GM12872 (cell line): ENCODE data around the gene ADORA1.

Source experiments
- TF ChIP-seq, protein P1 (sequence below): IDR thresholded peaks from 3 replicates; pipeline ENCODE4 v1.5.1; 2011; ENCODE audit warnings: low read depth, mild to moderate bottlenecking, low read length, moderate library complexity; ENCODE audit not compliant: insufficient read depth

ADORA1 gene

GRCh38 chr1:203170625-203171330, 43.3 kb downstream of the ADORA1 start:
- TF ChIP-seq, protein P1, sequence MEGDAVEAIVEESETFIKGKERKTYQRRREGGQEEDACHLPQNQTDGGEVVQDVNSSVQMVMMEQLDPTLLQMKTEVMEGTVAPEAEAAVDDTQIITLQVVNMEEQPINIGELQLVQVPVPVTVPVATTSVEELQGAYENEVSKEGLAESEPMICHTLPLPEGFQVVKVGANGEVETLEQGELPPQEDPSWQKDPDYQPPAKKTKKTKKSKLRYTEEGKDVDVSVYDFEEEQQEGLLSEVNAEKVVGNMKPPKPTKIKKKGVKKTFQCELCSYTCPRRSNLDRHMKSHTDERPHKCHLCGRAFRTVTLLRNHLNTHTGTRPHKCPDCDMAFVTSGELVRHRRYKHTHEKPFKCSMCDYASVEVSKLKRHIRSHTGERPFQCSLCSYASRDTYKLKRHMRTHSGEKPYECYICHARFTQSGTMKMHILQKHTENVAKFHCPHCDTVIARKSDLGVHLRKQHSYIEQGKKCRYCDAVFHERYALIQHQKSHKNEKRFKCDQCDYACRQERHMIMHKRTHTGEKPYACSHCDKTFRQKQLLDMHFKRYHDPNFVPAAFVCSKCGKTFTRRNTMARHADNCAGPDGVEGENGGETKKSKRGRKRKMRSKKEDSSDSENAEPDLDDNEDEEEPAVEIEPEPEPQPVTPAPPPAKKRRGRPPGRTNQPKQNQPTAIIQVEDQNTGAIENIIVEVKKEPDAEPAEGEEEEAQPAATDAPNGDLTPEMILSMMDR, result no peak

- TF ChIP-seq, protein P1, result no peak
Observed at GRCh38 chr1:203171341-203172183, 44.0 kb downstream of the ADORA1 start.

- TF ChIP-seq, protein P1, result peak; percentile 97
Observed at GRCh38 chr1:203172184-203173010, 44.9 kb downstream of the ADORA1 start.

DNA sequence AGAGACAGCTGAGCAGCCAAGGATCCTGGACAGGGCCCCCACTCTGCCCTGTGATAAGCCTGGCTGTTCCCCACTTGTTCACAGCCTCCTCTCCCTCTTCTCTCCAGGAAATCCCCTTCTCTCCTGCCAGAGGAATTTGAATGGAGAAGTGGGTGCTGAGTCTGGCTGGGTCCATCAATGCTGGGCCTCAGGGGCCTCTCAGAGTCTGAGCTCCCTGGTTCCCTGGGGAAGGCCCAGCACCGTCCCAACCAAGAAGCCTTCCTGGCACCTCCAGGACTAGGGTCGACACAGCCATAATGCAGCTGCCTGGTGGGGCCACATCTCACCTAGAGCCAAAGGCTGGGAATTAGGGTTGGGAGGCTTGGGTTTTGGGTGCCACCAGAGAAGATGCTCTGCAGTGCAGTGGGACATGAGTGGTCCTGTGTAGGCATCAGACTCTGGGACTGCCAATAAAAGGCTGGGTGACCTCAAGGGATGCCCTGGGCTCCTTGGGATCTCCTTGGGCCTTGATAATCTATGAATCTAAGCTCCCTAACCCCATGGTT, 45.6 kb downstream of the ADORA1 start:
- TF ChIP-seq, protein P1, result no peak

GRCh38 chr1:203173566-203173965, 46.0 kb downstream of the ADORA1 start:
- TF ChIP-seq, protein P1, result no peak; the same call in 2 of the 3 replicates

DNA sequence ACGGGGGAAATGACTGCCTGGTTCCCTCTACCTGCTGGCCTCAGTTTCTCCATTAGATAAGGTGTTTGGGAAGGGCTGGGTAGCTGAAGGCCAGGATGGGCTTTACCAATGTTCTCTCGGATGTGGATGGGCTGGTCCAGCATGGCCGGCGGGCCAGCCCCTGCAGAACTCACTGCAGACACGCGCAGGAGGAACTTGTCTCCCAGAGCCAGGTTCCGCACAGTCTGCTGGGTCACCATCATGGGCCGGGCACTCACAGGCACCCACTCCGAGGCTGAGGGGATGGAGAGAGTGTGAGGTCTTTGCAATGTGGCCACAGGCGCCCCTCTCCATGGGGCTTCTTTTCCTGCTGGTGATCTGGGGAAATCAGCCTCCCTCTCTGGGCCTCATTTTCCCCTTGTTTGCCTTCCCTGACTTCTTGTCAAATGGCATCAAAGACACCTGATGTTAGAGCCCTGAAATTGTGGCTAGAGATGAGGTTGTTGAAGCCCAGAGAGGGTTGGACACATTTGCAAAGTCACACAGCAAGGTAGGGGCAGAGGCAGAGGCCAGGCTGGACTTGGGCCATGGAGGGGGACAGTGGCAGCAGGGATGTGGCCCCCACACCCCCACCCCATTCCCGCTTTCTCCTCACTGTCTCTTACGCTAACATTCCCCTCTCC, 46.9 kb downstream of the ADORA1 start:
- TF ChIP-seq, protein P1, result no peak
